PFSK-1 (cell line): ENCODE results near the gene GTPBP8.

Experiments
- FOXP2 ChIP-seq: optimal IDR thresholded peaks from 2 replicates; pipeline ENCODE3; 2011; ENCODE audit warnings: borderline replicate concordance, control low read depth, inconsistent platforms; ENCODE audit not compliant: insufficient read depth; ENCODE audit errors: extremely low read length, extremely low read depth
- POLR2AphosphoS5 ChIP-seq: IDR thresholded peaks from 2 replicates; pipeline ENCODE4 v1.6.1; 2012; ENCODE audit warnings: low read depth, mild to moderate bottlenecking, control low read depth, low read length, moderate library complexity
- REST ChIP-seq, 2 experiments: IDR thresholded peaks; 2 replicates each; pipeline versions ENCODE4 v1.6.1 to v1.8.0; 2011 to 2012; ENCODE audit warnings: low read depth in 2 of 2, low read length in 2 of 2, control low read depth in 1 of 2, inconsistent platforms in 1 of 2, mild to moderate bottlenecking in 1 of 2, moderate library complexity in 1 of 2; ENCODE audit not compliant: insufficient read depth in 1 of 2
- SIN3A ChIP-seq: IDR thresholded peaks from 2 replicates; pipeline ENCODE4 v1.6.1; 2012; ENCODE audit warnings: mild to moderate bottlenecking, low read length, moderate library complexity, borderline replicate concordance; ENCODE audit not compliant: insufficient read depth
- TAF1 ChIP-seq: IDR thresholded peaks from 2 replicates; pipeline ENCODE4 v1.6.1; 2012; ENCODE audit warnings: low read length, control low read depth, borderline replicate concordance; ENCODE audit not compliant: insufficient read depth

GTPBP8 gene

GRCh38 chr3:112979244-112979832 lies 11.4 kb upstream of the GTPBP8 start:
- TF ChIP-seq TAF1 (no peak), FOXP2 (no peak), REST (IDR thresholded peaks at IDR 0.05; ENCODE audit: insufficient read depth in 1 of 2, low read depth in 2 of 2, low read length in 2 of 2) (no peak), POLR2AphosphoS5 (no peak)

GRCh38 chr3:112980080-112980479 lies 10.7 kb upstream of the GTPBP8 start:
- no peak for TF ChIP-seq FOXP2

- no peak for TF ChIP-seq FOXP2
- no peak for TF ChIP-seq TAF1
- TF ChIP-seq SIN3A, result no peak
- no peak for TF ChIP-seq REST (IDR thresholded peaks at IDR 0.05; ENCODE audit: insufficient read depth in 1 of 2, low read depth in 2 of 2, low read length in 2 of 2)
- TF ChIP-seq POLR2AphosphoS5, result no peak
Observed at GRCh38 chr3:112982710-112983109, 8.1 kb upstream of the GTPBP8 start.

DNA sequence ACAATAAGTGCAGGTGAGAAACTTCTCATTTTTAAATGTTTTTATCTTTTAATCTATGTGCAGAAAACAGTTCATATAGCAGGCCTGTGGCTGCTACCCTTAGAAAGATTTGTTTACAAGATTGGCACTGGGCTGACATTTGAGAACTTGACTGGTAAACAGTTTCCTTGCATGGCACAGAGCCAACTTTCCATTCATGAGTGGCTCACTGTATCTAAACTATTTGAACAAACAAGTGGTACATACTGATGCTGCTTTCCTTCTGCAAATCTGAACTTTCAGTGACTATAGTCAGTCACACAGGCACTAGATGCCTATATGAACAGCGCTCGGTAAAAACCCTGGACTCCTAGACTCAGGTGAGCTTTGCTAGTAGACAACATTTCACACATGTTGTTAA lies 6.3 kb upstream of the GTPBP8 start:
- TF ChIP-seq REST (IDR thresholded peaks at IDR 0.05; ENCODE audit: insufficient read depth in 1 of 2, low read depth in 2 of 2, low read length in 2 of 2), result no peak

- TF ChIP-seq TAF1 (no peak), REST (IDR thresholded peaks at IDR 0.05; ENCODE audit: insufficient read depth in 1 of 2, low read depth in 2 of 2, low read length in 2 of 2) (no peak), SIN3A (no peak), POLR2AphosphoS5 (no peak), FOXP2 (no peak)
Observed at GRCh38 chr3:112987710-112988334, 3.0 kb upstream of the GTPBP8 start.
